SK-N-SH (cell line): ENCODE measurements around the gene DMD. TPM values are rescaled to one million over a fixed set of nuclear protein-coding genes. Genes with fewer than 3 reads are reported as not detected.

Experiments
- CTCF ChIA-PET: fragments of 300-600, 350-600 bp; formaldehyde crosslinking; extraction: SDS; loops from one replicate; lab custom pipeline; 2021; lab: Yijun Ruan, JAX
- POLR2A ChIA-PET: fragments of 350-600 bp; sonication (Branson Sonifier 250); formaldehyde crosslinking; extraction: SDS; loops from one replicate; lab custom pipeline; 2020; ENCODE audit warnings: antibody characterized with exemption, inconsistent platforms; lab: Yijun Ruan, JAX
- DNase-seq: peaks from one replicate; pipeline ENCODE4 v3.0.0; 2012
- H2AFZ ChIP-seq: fragments of 200-600 bp; sonication (generic); 2 replicates; pipeline ENCODE4 v1.8.1; 2016; ENCODE audit warnings: antibody characterized with exemption, mild to moderate bottlenecking, low read depth
- H3F3A ChIP-seq: fragments of 200-600 bp; sonication (generic); replicated peaks from 2 replicates; pipeline ENCODE3; 2016; ENCODE audit warnings: antibody characterized with exemption, mild to moderate bottlenecking; ENCODE audit not compliant: insufficient read depth
- H3K27ac ChIP-seq, 2 experiments: fragments of 200-500 bp in 1 of 2; fragments of 200-600 bp in 1 of 2; sonication (Bioruptor generic) in 1 of 2; sonication (generic), shearing (Covaris generic) in 1 of 2; 2 replicates each; pipeline versions ENCODE4 v1.5.1 to v1.6.1; 2014 to 2016; ENCODE audit warnings: low read depth in 2 of 2, inconsistent platforms in 1 of 2, low read length in 1 of 2, mild to moderate bottlenecking in 1 of 2, mixed read lengths in 1 of 2
- H3K27me3 ChIP-seq: fragments of 200-600 bp; sonication (generic), shearing (Covaris generic); 2 replicates; pipeline ENCODE4 v1.6.1; 2016; ENCODE audit warnings: mixed run types; ENCODE audit not compliant: insufficient read depth
- H3K36me3 ChIP-seq, 2 experiments: fragments of 200-500 bp in 1 of 2; fragments of 200-600 bp in 1 of 2; sonication (Bioruptor generic) in 1 of 2; sonication (generic) in 1 of 2; replicated peaks in 1 of 2; 2 replicates each; pipeline versions ENCODE3 to v1.5.1; 2014 to 2016; ENCODE audit warnings: low read length in 1 of 2, mild to moderate bottlenecking in 1 of 2; ENCODE audit not compliant: insufficient read depth in 2 of 2, control insufficient read depth in 1 of 2
- H3K4me1 ChIP-seq, 2 experiments: fragments of 200-500 bp in 1 of 2; fragments of 200-600 bp in 1 of 2; sonication (Bioruptor generic) in 1 of 2; sonication (generic), shearing (Covaris generic) in 1 of 2; 2 replicates each; pipeline versions ENCODE4 v1.5.1 to v1.6.1; 2014 to 2016; ENCODE audit warnings: low read depth in 1 of 2, low read length in 1 of 2, mixed run types in 1 of 2; ENCODE audit not compliant: insufficient read depth in 2 of 2, control insufficient read depth in 1 of 2
- H3K4me2 ChIP-seq: fragments of 200-600 bp; sonication (generic), shearing (Covaris generic); 2 replicates; pipeline ENCODE4 v1.6.1; 2017; ENCODE audit warnings: mixed run types
- H3K4me3 ChIP-seq, 2 experiments: fragments of 200-500 bp in 1 of 2; fragments of 200-600 bp in 1 of 2; sonication (Bioruptor generic) in 1 of 2; sonication (generic), shearing (Covaris generic) in 1 of 2; 2 replicates each; pipeline versions ENCODE4 v1.5.1 to v1.8.1; 2014 to 2016; ENCODE audit warnings: low read depth in 2 of 2, inconsistent platforms in 1 of 2, low read length in 1 of 2, mild to moderate bottlenecking in 1 of 2, mixed read lengths in 1 of 2, moderate library complexity in 1 of 2
- H3K79me2 ChIP-seq: fragments of 200-600 bp; sonication (generic); 2 replicates; pipeline ENCODE4 v1.8.1; 2017; ENCODE audit warnings: mild to moderate bottlenecking; ENCODE audit not compliant: insufficient read depth
- H3K9ac ChIP-seq: fragments of 200-600 bp; sonication (generic); 2 replicates; pipeline ENCODE4 v1.6.1; 2017; ENCODE audit warnings: mixed run types
- H3K9me2 ChIP-seq: fragments of 200-600 bp; sonication (generic); 2 replicates; pipeline ENCODE4 v1.6.1; 2017; ENCODE audit warnings: mixed run types
- H3K9me3 ChIP-seq: fragments of 200-600 bp; sonication (generic); 2 replicates; pipeline ENCODE4 v1.6.1; 2017; ENCODE audit warnings: mixed run types, mild to moderate bottlenecking, moderate library complexity
- H4K20me1 ChIP-seq: fragments of 200-600 bp; sonication (generic); 2 replicates; pipeline ENCODE4 v1.6.1; 2017; ENCODE audit warnings: mild to moderate bottlenecking, mixed run types; ENCODE audit not compliant: insufficient read depth
- EP300 ChIP-seq, 2 experiments: IDR thresholded peaks; 2 replicates each; pipeline versions ENCODE4 v1.4.0 to v1.6.1; 2012; ENCODE audit warnings: borderline replicate concordance in 1 of 2, low read depth in 1 of 2, low read length in 1 of 2
- FOSL2 ChIP-seq: IDR thresholded peaks from 2 replicates; pipeline ENCODE4 v1.4.0; 2012; ENCODE audit warnings: low read depth, mild to moderate bottlenecking, moderate library complexity, borderline replicate concordance
- FOXJ3 ChIP-seq: sonication (generic); formaldehyde crosslinking; IDR thresholded peaks from 2 replicates; pipeline ENCODE4 v1.5.1; 2020; ENCODE audit warnings: mild to moderate bottlenecking, missing genetic modification reagents
- GABPA ChIP-seq: IDR thresholded peaks from 2 replicates; pipeline ENCODE4 v1.4.0; 2012; ENCODE audit warnings: low read depth, mild to moderate bottlenecking
- MXI1 ChIP-seq: IDR thresholded peaks from 2 replicates; pipeline ENCODE4 v1.6.1; 2012; ENCODE audit warnings: mild to moderate bottlenecking, low read depth, low read length, improper control_type of control experiment
- POLR2AphosphoS5 ChIP-seq: IDR thresholded peaks from 2 replicates; pipeline ENCODE4 v1.6.1; 2012; ENCODE audit warnings: low read depth, low read length
- RCOR1 ChIP-seq: fragments of 150-350 bp; IDR thresholded peaks from 2 replicates; pipeline ENCODE4 v1.6.1; 2017; ENCODE audit warnings: antibody characterized with exemption, low read length
- REST ChIP-seq: IDR thresholded peaks from 2 replicates; pipeline ENCODE4 v1.6.1; 2012; ENCODE audit warnings: mild to moderate bottlenecking, low read depth, low read length, moderate library complexity
- RFX5 ChIP-seq: IDR thresholded peaks from 2 replicates; pipeline ENCODE4 v1.6.1; 2012; ENCODE audit warnings: mild to moderate bottlenecking, improper control_type of control experiment, low read length
- RXRA ChIP-seq: IDR thresholded peaks from 2 replicates; pipeline ENCODE4 v1.4.0; 2012; ENCODE audit warnings: low read depth, mild to moderate bottlenecking, borderline replicate concordance
- SMC3 ChIP-seq: IDR thresholded peaks from 2 replicates; pipeline ENCODE4 v1.6.1; 2012; ENCODE audit warnings: low read depth, low read length, improper control_type of control experiment
- TAF1 ChIP-seq: IDR thresholded peaks from 2 replicates; pipeline ENCODE4 v1.6.1; 2012; ENCODE audit warnings: low read depth, mild to moderate bottlenecking, low read length, moderate library complexity, borderline replicate concordance
- TCF12 ChIP-seq: IDR thresholded peaks from 2 replicates; pipeline ENCODE4 v1.4.0; 2012
- TEAD4 ChIP-seq: IDR thresholded peaks from 2 replicates; pipeline ENCODE4 v1.4.0; 2012; ENCODE audit warnings: mild to moderate bottlenecking, borderline replicate concordance; ENCODE audit not compliant: insufficient read depth
- USF1 ChIP-seq: IDR thresholded peaks from 2 replicates; pipeline ENCODE4 v1.4.0; 2012; ENCODE audit warnings: low read depth, borderline replicate concordance
- YY1 ChIP-seq: IDR thresholded peaks from 2 replicates; pipeline ENCODE4 v1.4.0; 2012; ENCODE audit warnings: low read depth, mild to moderate bottlenecking
- WGBS: methylation state at CpG from one replicate; pipeline ENCODE4 v1.1.6; 2017; ENCODE audit warnings: low lambda C conversion rate; 5-methylcytosine and 5-hydroxymethylcytosine counted together
- polyA plus RNA-seq, 3 experiments: library from polyadenylated mRNA; depleted of rRNA; stranded (reverse); fragments of >200 nt; gene quantifications; 2 replicates each; pipeline ENCODE4 v1.2.3, GENCODE V29; 2012
- TF ChIP-seq, protein P1 (sequence below): IDR thresholded peaks from 2 replicates; pipeline ENCODE4; 2012

Gene DMD
- polyA plus RNA-seq, 1 of the 3 experiments (the other 2 are of a cell fraction) = 3.9 TPM

- no peaks in the 10 kb centered on the region for H3K36me3 ChIP-seq
- no peaks in the 10 kb centered on the region for H3K4me1 ChIP-seq
- no peaks in the 10 kb centered on the region for H3K9me3 ChIP-seq
- 19% methylated on average over 2 of the region's 2 CpGs for WGBS
- DNase-seq = no peak
- H2AFZ ChIP-seq = no peak overlapping the region
- no peaks in the 10 kb centered on the region for H3K9me2 ChIP-seq
- POLR2A ChIA-PET = no interaction called here
- TF ChIP-seq FOSL2 = no peak
- no peak for TF ChIP-seq SMC3
- TF ChIP-seq TCF12 = no peak
- TF ChIP-seq, all 33 proteins: peak for 0
- Histone ChIP-seq H3K27me3 (no peaks in the 10 kb centered on the region), H3K27ac (no peak overlapping the region), H3K9ac (no peak overlapping the region), H3F3A (no peaks in the 10 kb centered on the region), H3K4me3 (no peak overlapping the region), H4K20me1 (no peaks in the 10 kb centered on the region), H3K4me2 (no peak overlapping the region), H3K79me2 (no peaks in the 10 kb centered on the region)
- CTCF ChIA-PET = interaction anchor here (1.0 kb wide), 1 partner anchor 33 kb away, joined by 5 read pairs; no protein-coding TSS in a partner anchor
Measured at GRCh38 chrX:32455704-32456103, 755.6 kb downstream of the DMD start.

- Histone ChIP-seq H3K4me3 (no peak overlapping the region), H2AFZ (no peak overlapping the region), H4K20me1 (no peaks in the 10 kb centered on the region), H3K27me3 (no peaks in the 10 kb centered on the region), H3K4me1 (no peaks in the 10 kb centered on the region), H3K27ac (no peak overlapping the region), H3K79me2 (no peaks in the 10 kb centered on the region), H3K9me2 (no peaks in the 10 kb centered on the region), H3K9me3 (no peaks in the 10 kb centered on the region), H3K9ac (no peak overlapping the region), H3F3A (no peaks in the 10 kb centered on the region), H3K4me2 (no peak overlapping the region), H3K36me3 (no peaks in the 10 kb centered on the region)
- 22% methylated on average over 3 of the region's 3 CpGs for WGBS
- no peak for TF ChIP-seq FOXJ3
- TF ChIP-seq YY1 = no peak
- TF ChIP-seq EP300 (IDR thresholded peaks at IDR 0.05; ENCODE audit: borderline replicate concordance in 1 of 2, low read depth in 1 of 2, low read length in 1 of 2) = no peak
- no peak for TF ChIP-seq USF1
- no peak for TF ChIP-seq POLR2AphosphoS5
- no peak for TF ChIP-seq GABPA
- ChIA-PET CTCF (no interaction called here), POLR2A (no interaction called here)
- no peak for DNase-seq
Measured at GRCh38 chrX:32451954-32452695, 759.2 kb downstream of the DMD start.

- WGBS = 30% methylated on average over 2 of the region's 2 CpGs
- Histone ChIP-seq H3K9ac (no peak overlapping the region), H3K79me2 (no peaks in the 10 kb centered on the region), H3K36me3 (no peaks in the 10 kb centered on the region), H4K20me1 (no peaks in the 10 kb centered on the region), H2AFZ (peak overlapping the region; percentile 47; the same call in 1 of the 2 replicates), H3K4me1 (no peaks in the 10 kb centered on the region), H3K27ac (no peak overlapping the region; a peak in 1 of 4 replicates), H3K9me2 (no peaks in the 10 kb centered on the region), H3K9me3 (no peaks in the 10 kb centered on the region), H3K4me2 (peak overlapping the region; percentile 69), H3K27me3 (no peaks in the 10 kb centered on the region), H3F3A (no peaks in the 10 kb centered on the region), H3K4me3 (peak overlapping the region in 1 of 2 experiments; percentile 17; a peak in 1 of 4 replicates)
- CTCF ChIA-PET = interaction anchor here (1.2 kb wide), 1 partner anchor 15 kb away, joined by 4 read pairs; no protein-coding TSS in a partner anchor
- POLR2A ChIA-PET = no interaction called here
- DNase-seq = no peak
- no peak for TF ChIP-seq GABPA
- TF ChIP-seq RFX5 = no peak
- no peak for TF ChIP-seq POLR2AphosphoS5
- TF ChIP-seq, protein P1, sequence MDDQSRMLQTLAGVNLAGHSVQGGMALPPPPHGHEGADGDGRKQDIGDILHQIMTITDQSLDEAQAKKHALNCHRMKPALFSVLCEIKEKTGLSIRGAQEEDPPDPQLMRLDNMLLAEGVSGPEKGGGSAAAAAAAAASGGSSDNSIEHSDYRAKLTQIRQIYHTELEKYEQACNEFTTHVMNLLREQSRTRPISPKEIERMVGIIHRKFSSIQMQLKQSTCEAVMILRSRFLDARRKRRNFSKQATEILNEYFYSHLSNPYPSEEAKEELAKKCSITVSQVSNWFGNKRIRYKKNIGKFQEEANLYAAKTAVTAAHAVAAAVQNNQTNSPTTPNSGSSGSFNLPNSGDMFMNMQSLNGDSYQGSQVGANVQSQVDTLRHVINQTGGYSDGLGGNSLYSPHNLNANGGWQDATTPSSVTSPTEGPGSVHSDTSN = no peak
- no peak for TF ChIP-seq YY1
- TF ChIP-seq TEAD4 = no peak
- TF ChIP-seq REST = no peak
- TF ChIP-seq MXI1 = no peak
- no peak for TF ChIP-seq RXRA
- no peak for TF ChIP-seq RCOR1
- TF ChIP-seq TAF1 = no peak
Measured at GRCh38 chrX:32448945-32449344, 762.4 kb downstream of the DMD start.
